ENCODE results near the gene SEZ6L.

SEZ6L gene

GRCh38 chr22:26141831-26142230 is 27.4 kb upstream of the SEZ6L start:
- no peak overlapping the region for H3K4me2 ChIP-seq (ENCODE audit: low read length)
- TF ChIP-seq, protein P1, sequence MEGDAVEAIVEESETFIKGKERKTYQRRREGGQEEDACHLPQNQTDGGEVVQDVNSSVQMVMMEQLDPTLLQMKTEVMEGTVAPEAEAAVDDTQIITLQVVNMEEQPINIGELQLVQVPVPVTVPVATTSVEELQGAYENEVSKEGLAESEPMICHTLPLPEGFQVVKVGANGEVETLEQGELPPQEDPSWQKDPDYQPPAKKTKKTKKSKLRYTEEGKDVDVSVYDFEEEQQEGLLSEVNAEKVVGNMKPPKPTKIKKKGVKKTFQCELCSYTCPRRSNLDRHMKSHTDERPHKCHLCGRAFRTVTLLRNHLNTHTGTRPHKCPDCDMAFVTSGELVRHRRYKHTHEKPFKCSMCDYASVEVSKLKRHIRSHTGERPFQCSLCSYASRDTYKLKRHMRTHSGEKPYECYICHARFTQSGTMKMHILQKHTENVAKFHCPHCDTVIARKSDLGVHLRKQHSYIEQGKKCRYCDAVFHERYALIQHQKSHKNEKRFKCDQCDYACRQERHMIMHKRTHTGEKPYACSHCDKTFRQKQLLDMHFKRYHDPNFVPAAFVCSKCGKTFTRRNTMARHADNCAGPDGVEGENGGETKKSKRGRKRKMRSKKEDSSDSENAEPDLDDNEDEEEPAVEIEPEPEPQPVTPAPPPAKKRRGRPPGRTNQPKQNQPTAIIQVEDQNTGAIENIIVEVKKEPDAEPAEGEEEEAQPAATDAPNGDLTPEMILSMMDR (IDR thresholded peaks at IDR 0.05; ENCODE audit: low read length) = no peak
- TF ChIP-seq EZH2 (IDR thresholded peaks at IDR 0.05; ENCODE audit: borderline replicate concordance, low read length) = no peak
- no peaks in the 10 kb centered on the region for H3K9me3 ChIP-seq (ENCODE audit: low read length)
- H3F3A ChIP-seq (ENCODE audit: insufficient read depth, low read length) = no peaks in the 10 kb centered on the region
- no peak overlapping the region for H3K9ac ChIP-seq (ENCODE audit: low read length)
- H2AFZ ChIP-seq (ENCODE audit: low read length) = no peak overlapping the region
- no peaks in the 10 kb centered on the region for H3K4me1 ChIP-seq (ENCODE audit: insufficient read depth, low read length, severe bottlenecking)
- H3K4me3 ChIP-seq (ENCODE audit: low read depth, low read length, poor library complexity, severe bottlenecking) = no peak overlapping the region
- H3K9me2 ChIP-seq (ENCODE audit: low read depth, low read length) = no peaks in the 10 kb centered on the region
- no peak overlapping the region for H3K27ac ChIP-seq (ENCODE audit: low read depth, low read length, poor library complexity, severe bottlenecking)
- no peaks in the 10 kb centered on the region for H3K79me2 ChIP-seq (ENCODE audit: insufficient read depth, low read length)
- H4K20me1 ChIP-seq (ENCODE audit: insufficient read depth, low read length) = no peaks in the 10 kb centered on the region
- H3K27me3 ChIP-seq (ENCODE audit: insufficient read depth, low read length) = no peaks in the 10 kb centered on the region
- no peaks in the 10 kb centered on the region for H3K36me3 ChIP-seq (ENCODE audit: insufficient read depth, low read length)

GRCh38 chr22:26143806-26144325 is 25.4 kb upstream of the SEZ6L start:
- H2AFZ ChIP-seq (ENCODE audit: low read length) = no peak overlapping the region
- H3K4me2 ChIP-seq (ENCODE audit: low read length) = no peak overlapping the region
- no peak overlapping the region for H3K27ac ChIP-seq (ENCODE audit: low read depth, low read length, poor library complexity, severe bottlenecking)
- H3K9me2 ChIP-seq (ENCODE audit: low read depth, low read length) = no peaks in the 10 kb centered on the region
- H3K79me2 ChIP-seq (ENCODE audit: insufficient read depth, low read length) = no peaks in the 10 kb centered on the region
- H3K4me1 ChIP-seq (ENCODE audit: insufficient read depth, low read length, severe bottlenecking) = no peaks in the 10 kb centered on the region
- H3K27me3 ChIP-seq (ENCODE audit: insufficient read depth, low read length) = no peaks in the 10 kb centered on the region
- H3K9me3 ChIP-seq (ENCODE audit: low read length) = no peaks in the 10 kb centered on the region
- no peaks in the 10 kb centered on the region for H3K36me3 ChIP-seq (ENCODE audit: insufficient read depth, low read length)
- H3K4me3 ChIP-seq (ENCODE audit: low read depth, low read length, poor library complexity, severe bottlenecking) = no peak overlapping the region
- H4K20me1 ChIP-seq (ENCODE audit: insufficient read depth, low read length) = no peaks in the 10 kb centered on the region
- H3F3A ChIP-seq (ENCODE audit: insufficient read depth, low read length) = no peaks in the 10 kb centered on the region
- H3K9ac ChIP-seq (ENCODE audit: low read length) = no peak overlapping the region
- no peak for TF ChIP-seq EZH2 (IDR thresholded peaks at IDR 0.05; ENCODE audit: borderline replicate concordance, low read length)

DNA sequence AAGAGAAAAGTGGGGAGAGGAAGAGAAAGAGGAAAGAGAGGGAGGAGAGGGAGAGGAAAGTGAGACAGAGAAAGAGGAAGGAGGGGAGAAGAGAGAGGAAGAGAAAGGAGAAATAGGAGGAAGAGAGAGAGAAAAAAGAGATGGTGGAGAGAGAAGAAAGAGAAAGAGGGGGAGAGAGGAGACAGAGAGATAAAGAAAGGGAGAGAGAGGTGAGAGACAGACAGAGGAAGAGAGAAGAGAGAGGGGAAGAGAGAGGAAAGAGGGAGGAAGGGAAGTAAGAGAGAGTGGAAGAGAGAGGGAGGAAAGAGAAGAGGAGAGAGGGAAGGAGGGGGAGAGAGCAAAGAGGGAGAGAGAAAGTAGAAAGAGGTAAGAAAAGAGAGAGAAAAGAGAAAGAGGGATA is 9.4 kb upstream of the SEZ6L start:
- H3K27ac ChIP-seq (ENCODE audit: low read depth, low read length, poor library complexity, severe bottlenecking) = no peak overlapping the region
- H3K36me3 ChIP-seq (ENCODE audit: insufficient read depth, low read length) = no peaks in the 10 kb centered on the region
- H2AFZ ChIP-seq (ENCODE audit: low read length) = no peak overlapping the region
- H3K4me2 ChIP-seq (ENCODE audit: low read length) = no peak overlapping the region
- no peak overlapping the region for H3K9ac ChIP-seq (ENCODE audit: low read length)
- no peaks in the 10 kb centered on the region for H3K27me3 ChIP-seq (ENCODE audit: insufficient read depth, low read length)
- no peaks in the 10 kb centered on the region for H4K20me1 ChIP-seq (ENCODE audit: insufficient read depth, low read length)
- TF ChIP-seq, protein P1 (IDR thresholded peaks at IDR 0.05; ENCODE audit: low read length) = no peak
- TF ChIP-seq EZH2 (IDR thresholded peaks at IDR 0.05; ENCODE audit: borderline replicate concordance, low read length) = no peak
- no peaks in the 10 kb centered on the region for H3K79me2 ChIP-seq (ENCODE audit: insufficient read depth, low read length)
- H3K9me2 ChIP-seq (ENCODE audit: low read depth, low read length) = no peaks in the 10 kb centered on the region
- H3K4me1 ChIP-seq (ENCODE audit: insufficient read depth, low read length, severe bottlenecking) = no peaks in the 10 kb centered on the region
- no peaks in the 10 kb centered on the region for H3F3A ChIP-seq (ENCODE audit: insufficient read depth, low read length)
- no peaks in the 10 kb centered on the region for H3K9me3 ChIP-seq (ENCODE audit: low read length)
- no peak overlapping the region for H3K4me3 ChIP-seq (ENCODE audit: low read depth, low read length, poor library complexity, severe bottlenecking)

DNA sequence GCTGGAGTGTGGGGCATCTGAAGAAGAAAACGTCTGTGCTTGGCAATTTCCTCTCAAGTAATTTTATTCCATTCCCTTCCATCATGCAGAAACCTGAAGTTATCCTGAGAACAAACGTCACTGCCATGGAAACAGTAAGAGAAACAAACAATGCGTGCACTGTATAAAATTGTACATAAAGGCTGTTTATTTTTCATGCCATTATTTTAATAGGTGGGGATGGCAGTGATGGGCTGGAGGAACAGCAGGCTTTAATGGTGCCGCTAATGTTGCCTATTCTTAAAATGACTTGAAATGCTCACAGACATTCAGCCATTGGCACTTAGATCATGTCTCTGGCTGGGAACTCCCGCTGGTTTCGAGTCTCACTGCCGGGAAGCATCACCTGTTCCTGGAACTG is 7.5 kb upstream of the SEZ6L start:
- H3K9ac ChIP-seq (ENCODE audit: low read length) = no peak overlapping the region
- H3K27me3 ChIP-seq (ENCODE audit: insufficient read depth, low read length) = no peaks in the 10 kb centered on the region
- H2AFZ ChIP-seq (ENCODE audit: low read length) = no peak overlapping the region
- H3K9me3 ChIP-seq (ENCODE audit: low read length) = no peaks in the 10 kb centered on the region
- no peaks in the 10 kb centered on the region for H3K4me1 ChIP-seq (ENCODE audit: insufficient read depth, low read length, severe bottlenecking)
- no peak for TF ChIP-seq EZH2 (IDR thresholded peaks at IDR 0.05; ENCODE audit: borderline replicate concordance, low read length)
- TF ChIP-seq, protein P1 (IDR thresholded peaks at IDR 0.05; ENCODE audit: low read length) = no peak
- no peaks in the 10 kb centered on the region for H3K9me2 ChIP-seq (ENCODE audit: low read depth, low read length)
- H4K20me1 ChIP-seq (ENCODE audit: insufficient read depth, low read length) = no peaks in the 10 kb centered on the region
- no peak overlapping the region for H3K4me3 ChIP-seq (ENCODE audit: low read depth, low read length, poor library complexity, severe bottlenecking)
- H3K27ac ChIP-seq (ENCODE audit: low read depth, low read length, poor library complexity, severe bottlenecking) = no peak overlapping the region
- H3K79me2 ChIP-seq (ENCODE audit: insufficient read depth, low read length) = no peaks in the 10 kb centered on the region
- H3F3A ChIP-seq (ENCODE audit: insufficient read depth, low read length) = no peaks in the 10 kb centered on the region
- no peak overlapping the region for H3K4me2 ChIP-seq (ENCODE audit: low read length)
- H3K36me3 ChIP-seq (ENCODE audit: insufficient read depth, low read length) = no peaks in the 10 kb centered on the region
